Measurements from ENCODE around the gene RORB.
A peak's percentile ranks its signal among the peaks of the same experiment; 100 is the strongest.
"Not testable (repeated sequence)": the region's sequence is repeated elsewhere in the genome, so short reads cannot be mapped to it uniquely, and the experiment has no call there.

The RORB gene

GRCh38 chr9:74513221-74513620, 16.1 kb downstream of the RORB start:
- no peak for DNase-seq (ENCODE audit: low read depth, low spot score)

- no peak for DNase-seq (ENCODE audit: low read depth, low spot score)
Observed at GRCh38 chr9:74517188-74517587, 20.1 kb downstream of the RORB start.

GRCh38 chr9:74519419-74519818, 22.3 kb downstream of the RORB start:
- no peak for DNase-seq (ENCODE audit: low read depth, low spot score)

GRCh38 chr9:74521009-74521408, 23.9 kb downstream of the RORB start:
- DNase-seq (ENCODE audit: low read depth, low spot score): no peak

- no peak for DNase-seq (ENCODE audit: low read depth, low spot score)
Observed at GRCh38 chr9:74524289-74524688, 27.2 kb downstream of the RORB start.

- DNase-seq (ENCODE audit: low read depth, low spot score): no peak
Observed at GRCh38 chr9:74526215-74526614, 29.1 kb downstream of the RORB start.

GRCh38 chr9:74527718-74528117, 30.6 kb downstream of the RORB start:
- no peak for DNase-seq (ENCODE audit: low read depth, low spot score)

- DNase-seq (ENCODE audit: low read depth, low spot score): no peak
Observed at GRCh38 chr9:74528207-74528606, 31.1 kb downstream of the RORB start.

GRCh38 chr9:74530458-74530857, 33.3 kb downstream of the RORB start:
- DNase-seq (ENCODE audit: low read depth, low spot score): not testable (repeated sequence)

GRCh38 chr9:74533253-74533652, 36.1 kb downstream of the RORB start:
- no peak for DNase-seq (ENCODE audit: low read depth, low spot score)

GRCh38 chr9:74534841-74535240, 37.7 kb downstream of the RORB start:
- DNase-seq (ENCODE audit: low read depth, low spot score): no peak

- DNase-seq (ENCODE audit: low read depth, low spot score): no peak
Observed at GRCh38 chr9:74543145-74543544, 46.0 kb downstream of the RORB start.

- DNase-seq (ENCODE audit: low read depth, low spot score): no peak
Observed at GRCh38 chr9:74551266-74551665, 54.1 kb downstream of the RORB start.

- no peak for DNase-seq (ENCODE audit: low read depth, low spot score)
Observed at GRCh38 chr9:74554751-74555419, 57.8 kb downstream of the RORB start.

GRCh38 chr9:74555565-74555964, 58.4 kb downstream of the RORB start:
- no peak for DNase-seq (ENCODE audit: low read depth, low spot score)

- no peak for DNase-seq (ENCODE audit: low read depth, low spot score)
Observed at GRCh38 chr9:74556685-74557084, 59.5 kb downstream of the RORB start.

GRCh38 chr9:74557571-74557970, 60.4 kb downstream of the RORB start:
- no peak for DNase-seq (ENCODE audit: low read depth, low spot score)

GRCh38 chr9:74562611-74563010, 65.5 kb downstream of the RORB start:
- no peak for DNase-seq (ENCODE audit: low read depth, low spot score)

GRCh38 chr9:74570879-74571512, 73.9 kb downstream of the RORB start:
- peak; percentile 6 for DNase-seq (ENCODE audit: low read depth, low spot score)

GRCh38 chr9:74573640-74574191, 76.6 kb downstream of the RORB start:
- no peak for DNase-seq (ENCODE audit: low read depth, low spot score)

- DNase-seq (ENCODE audit: low read depth, low spot score): no peak
Observed at GRCh38 chr9:74576176-74576575, 79.0 kb downstream of the RORB start.

- DNase-seq (ENCODE audit: low read depth, low spot score): no peak
Observed at GRCh38 chr9:74577956-74578355, 80.8 kb downstream of the RORB start.

GRCh38 chr9:74589576-74589975, 92.4 kb downstream of the RORB start:
- no peak for DNase-seq (ENCODE audit: low read depth, low spot score)

All from smooth muscle cell of the brain vasculature (primary cell).